ENCODE data around the gene MYL1.

- no peak for TF ChIP-seq POLR2A (IDR thresholded peaks at IDR 0.05)
- TF ChIP-seq, protein P1, sequence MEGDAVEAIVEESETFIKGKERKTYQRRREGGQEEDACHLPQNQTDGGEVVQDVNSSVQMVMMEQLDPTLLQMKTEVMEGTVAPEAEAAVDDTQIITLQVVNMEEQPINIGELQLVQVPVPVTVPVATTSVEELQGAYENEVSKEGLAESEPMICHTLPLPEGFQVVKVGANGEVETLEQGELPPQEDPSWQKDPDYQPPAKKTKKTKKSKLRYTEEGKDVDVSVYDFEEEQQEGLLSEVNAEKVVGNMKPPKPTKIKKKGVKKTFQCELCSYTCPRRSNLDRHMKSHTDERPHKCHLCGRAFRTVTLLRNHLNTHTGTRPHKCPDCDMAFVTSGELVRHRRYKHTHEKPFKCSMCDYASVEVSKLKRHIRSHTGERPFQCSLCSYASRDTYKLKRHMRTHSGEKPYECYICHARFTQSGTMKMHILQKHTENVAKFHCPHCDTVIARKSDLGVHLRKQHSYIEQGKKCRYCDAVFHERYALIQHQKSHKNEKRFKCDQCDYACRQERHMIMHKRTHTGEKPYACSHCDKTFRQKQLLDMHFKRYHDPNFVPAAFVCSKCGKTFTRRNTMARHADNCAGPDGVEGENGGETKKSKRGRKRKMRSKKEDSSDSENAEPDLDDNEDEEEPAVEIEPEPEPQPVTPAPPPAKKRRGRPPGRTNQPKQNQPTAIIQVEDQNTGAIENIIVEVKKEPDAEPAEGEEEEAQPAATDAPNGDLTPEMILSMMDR (IDR thresholded peaks at IDR 0.05), result no peak
Measured at GRCh38 chr2:210323003-210323402, 8.0 kb upstream of the MYL1 start.

All from tibial nerve (tissue), 3 donors.